Bronchial smooth muscle cell (primary cell): ENCODE results near the gene OR4C11. TPM values are rescaled to one million over a fixed set of nuclear protein-coding genes. Genes with fewer than 3 reads are reported as not detected.

Experiments
- total RNA-seq: library from RNA; depleted of rRNA; stranded (reverse); fragments of >200 nt; gene quantifications from 2 replicates; pipeline ENCODE4 v1.2.1, GENCODE V29; 2014

Gene OR4C11, protein sequence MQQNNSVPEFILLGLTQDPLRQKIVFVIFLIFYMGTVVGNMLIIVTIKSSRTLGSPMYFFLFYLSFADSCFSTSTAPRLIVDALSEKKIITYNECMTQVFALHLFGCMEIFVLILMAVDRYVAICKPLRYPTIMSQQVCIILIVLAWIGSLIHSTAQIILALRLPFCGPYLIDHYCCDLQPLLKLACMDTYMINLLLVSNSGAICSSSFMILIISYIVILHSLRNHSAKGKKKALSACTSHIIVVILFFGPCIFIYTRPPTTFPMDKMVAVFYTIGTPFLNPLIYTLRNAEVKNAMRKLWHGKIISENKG
- not detected in 2 replicates for total RNA-seq

DNA sequence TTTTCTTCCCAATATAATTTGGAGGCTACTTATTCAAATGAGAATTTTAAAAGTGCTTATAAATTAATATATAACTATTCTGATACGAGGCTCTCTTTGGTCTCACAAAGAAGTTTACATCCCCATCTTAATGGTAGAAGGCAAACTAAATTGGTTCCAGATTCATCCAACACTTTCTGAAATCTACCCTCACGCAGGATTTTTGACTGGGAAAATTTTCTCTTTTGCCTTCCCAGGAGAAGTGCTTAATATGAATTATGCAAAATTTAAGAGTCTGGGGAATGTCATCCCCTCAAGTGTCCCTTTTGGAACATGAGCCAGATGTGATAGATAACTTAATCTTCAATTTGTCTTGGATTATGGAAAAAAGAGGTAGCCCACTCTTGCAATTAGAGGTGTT lies at the start of gene OR4C11:
Gene OR4C11, minus strand, starts transcription at position 101 of the 400 bp plus-strand sequence. CDS start 3,272 bp downstream, outside the sequence.

GRCh38 chr11:55648027-55648426 lies 40.6 kb upstream of the OR4C11 start, which contains the start of gene OR4S2:
Gene OR4S2, plus strand, starts transcription at chr11:55648327. Its CDS starts 2,577 bp downstream, at chr11:55650904.

DNA sequence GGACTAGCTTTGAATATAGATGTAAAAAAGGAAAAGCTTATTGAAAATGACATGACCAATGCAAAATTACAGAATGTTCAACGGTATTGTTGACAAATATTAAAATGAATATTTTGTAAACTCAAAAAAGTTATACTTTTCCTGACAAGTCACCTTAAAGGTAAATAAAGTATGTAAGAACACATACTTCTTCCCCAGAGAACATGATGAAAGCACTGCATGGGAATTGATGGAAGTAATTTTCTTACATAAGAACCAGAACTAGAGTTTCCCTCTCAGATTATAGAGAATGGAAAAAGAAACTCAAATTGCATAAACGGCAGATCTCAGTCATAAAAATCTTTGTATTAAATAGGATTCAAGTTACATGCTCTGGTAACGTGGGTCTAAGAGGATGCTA lies 27.4 kb upstream of the OR4C11 start, which contains the start of gene OR4P4:
Gene OR4P4, plus strand, starts transcription at position 301 of the 400 bp plus-strand sequence.

GRCh38 chr11:55571828-55572227 lies 35.6 kb downstream of the OR4C11 start, which contains the start of gene OR4C16:
Gene OR4C16, plus strand, starts transcription at chr11:55572128. Its CDS starts 0 bp downstream, at chr11:55572128.

GRCh38 chr11:55554169-55554568 lies 53.3 kb downstream of the OR4C11 start, which contains the start of gene OR4C15:
Gene OR4C15, plus strand, starts transcription at chr11:55554469. Its CDS starts 0 bp downstream, at chr11:55554469.

Other genes starting within 250 kb of the OR4C11 start
- gene OR4A15, start 239.7 kb downstream of the OR4C11 start, total RNA-seq: not detected in 2 replicates
- not detected in 2 replicates for gene OR4C15, start 53.2 kb downstream of the OR4C11 start, total RNA-seq
- not detected in 2 replicates for gene OR4C16, start 35.5 kb downstream of the OR4C11 start, total RNA-seq
- not detected in 2 replicates for gene OR4P4, start 27.5 kb upstream of the OR4C11 start, total RNA-seq
- not detected in 2 replicates for gene OR4S2, start 40.7 kb upstream of the OR4C11 start, total RNA-seq
- not detected in 2 replicates for gene OR4C6, start 54.6 kb upstream of the OR4C11 start, total RNA-seq
- gene OR5D13, start 165.8 kb upstream of the OR4C11 start, total RNA-seq: not detected in 2 replicates
- not detected in 2 replicates for gene OR5D14, start 187.9 kb upstream of the OR4C11 start, total RNA-seq
- gene OR5L1, start 203.7 kb upstream of the OR4C11 start, total RNA-seq: not detected in 2 replicates
- not detected in 2 replicates for gene OR5D18, start 212.0 kb upstream of the OR4C11 start, total RNA-seq
- not detected in 2 replicates for gene OR5L2, start 219.6 kb upstream of the OR4C11 start, total RNA-seq
- gene OR5D16, start 231.1 kb upstream of the OR4C11 start, total RNA-seq: not detected in 2 replicates